T1000 (cell line): Measurements from ENCODE around the gene HEPHL1.
A peak's percentile ranks its signal among the peaks of the same experiment; 100 is the strongest.

Experiments used
- DNase-seq: peaks from one replicate; lab custom pipeline; 2025; ENCODE audit warnings: mixed read lengths; lab: John Stamatoyannopoulos, UW

HEPHL1 gene

DNA sequence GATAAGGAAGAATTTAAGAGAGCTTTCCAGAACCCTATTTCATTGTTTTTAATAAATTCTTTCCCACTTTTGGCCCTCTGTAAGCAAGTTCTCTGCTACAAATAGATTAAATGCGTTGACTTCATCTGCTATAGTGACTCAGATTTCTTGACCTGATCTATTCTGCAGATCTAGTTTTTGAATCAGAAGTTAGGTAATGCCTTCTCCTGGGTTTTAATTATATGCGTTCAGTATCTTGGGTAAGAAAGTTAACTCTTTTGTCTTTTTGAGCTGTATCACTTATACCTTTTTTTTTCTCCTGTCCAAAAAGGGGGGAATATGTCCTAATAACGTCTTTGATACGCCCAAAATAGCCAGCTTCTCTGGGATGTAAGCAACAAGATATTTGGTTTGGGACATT, 2.4 kb upstream of the HEPHL1 start:
- no peak for DNase-seq

GRCh38 chr11:94023856-94024255, 2.7 kb downstream of the HEPHL1 start:
- no peak for DNase-seq

- DNase-seq = no peak
Measured at GRCh38 chr11:94024547-94024946, 3.4 kb downstream of the HEPHL1 start.

GRCh38 chr11:94025690-94026394, 4.7 kb downstream of the HEPHL1 start:
- no peak for DNase-seq

DNA sequence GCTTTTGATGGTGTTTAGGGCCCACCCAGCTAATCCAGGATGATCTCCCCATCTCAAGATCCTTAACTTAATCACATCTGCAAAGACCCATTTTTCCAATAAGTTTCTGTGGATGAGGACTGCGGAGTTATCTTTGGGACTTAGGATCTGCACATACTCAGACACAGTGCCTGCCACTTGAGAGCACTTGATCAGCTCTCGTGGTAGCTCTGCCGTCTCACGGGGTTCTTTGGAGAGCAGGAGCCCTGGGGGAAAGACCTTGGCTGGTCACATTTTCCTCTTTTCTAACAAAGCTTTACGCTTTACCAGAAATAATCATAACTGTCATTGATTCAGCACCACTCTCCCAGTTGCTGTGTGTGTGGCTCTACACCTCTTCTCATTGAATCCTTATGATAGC, 6.1 kb downstream of the HEPHL1 start:
- no peak for DNase-seq

DNA sequence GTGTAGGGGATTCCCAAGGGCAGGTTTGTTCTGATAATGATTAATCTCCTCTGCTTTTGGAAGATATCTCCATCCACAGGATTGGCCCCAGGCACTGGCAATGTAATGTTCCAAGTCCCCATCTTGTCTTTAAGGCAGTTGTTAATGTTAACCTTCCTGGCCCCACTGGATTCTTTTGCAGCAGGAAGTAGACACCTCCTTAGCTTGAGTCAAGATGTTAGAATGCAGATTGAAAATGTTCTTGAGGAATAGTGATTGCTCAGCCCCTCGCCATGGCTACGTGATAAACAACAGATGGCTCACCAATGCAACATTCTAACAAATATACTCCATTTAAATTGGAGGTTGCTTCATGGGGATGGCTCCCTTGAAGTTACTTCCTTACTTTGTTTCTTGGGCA, 7.3 kb downstream of the HEPHL1 start:
- DNase-seq = peak; percentile 21

GRCh38 chr11:94030059-94030458, 8.9 kb downstream of the HEPHL1 start:
- DNase-seq = no peak

- no peak for DNase-seq
Measured at GRCh38 chr11:94031625-94032024, 10.5 kb downstream of the HEPHL1 start.

GRCh38 chr11:94032066-94032465, 10.9 kb downstream of the HEPHL1 start:
- DNase-seq = no peak

GRCh38 chr11:94032725-94033124, 11.6 kb downstream of the HEPHL1 start:
- DNase-seq = no peak

DNA sequence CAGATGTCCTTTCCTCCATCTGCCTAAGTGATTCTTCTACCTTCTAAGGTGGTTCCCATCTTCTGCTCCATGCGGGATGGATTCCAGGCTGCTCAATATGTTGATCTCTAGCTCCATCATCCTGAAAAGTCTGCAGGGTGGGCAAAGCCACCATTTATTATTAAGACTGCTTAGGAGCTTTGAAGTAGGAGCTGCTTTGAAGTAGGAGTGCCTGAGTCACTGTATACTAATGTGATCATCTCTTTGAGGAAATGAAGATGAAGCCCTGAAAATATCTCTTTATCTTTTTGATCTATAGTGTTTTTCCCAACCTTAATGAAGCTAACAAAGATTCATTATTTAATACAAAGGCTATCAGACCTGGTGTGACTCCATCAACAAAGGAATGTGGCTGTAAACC, 13.1 kb downstream of the HEPHL1 start:
- no peak for DNase-seq

DNA sequence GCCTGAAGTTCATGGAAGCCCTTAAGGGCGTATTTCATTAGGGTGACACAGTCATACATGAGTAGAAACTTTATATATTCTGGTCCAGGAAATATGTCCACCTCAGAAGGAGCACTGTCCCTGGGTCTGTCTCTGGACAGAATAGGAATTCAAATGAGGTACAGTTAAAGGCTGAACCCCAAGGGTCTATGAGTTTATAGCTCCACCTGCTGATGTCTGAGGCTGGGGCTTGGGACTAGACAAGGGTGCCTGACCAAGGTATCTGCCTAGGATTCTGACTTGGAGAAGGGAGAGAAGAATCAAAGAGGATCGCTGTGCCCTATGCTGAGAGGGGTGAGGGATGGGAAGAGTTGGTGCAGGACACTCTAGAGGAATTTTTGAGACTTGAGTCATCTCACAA, 14.9 kb downstream of the HEPHL1 start:
- DNase-seq = no peak

DNA sequence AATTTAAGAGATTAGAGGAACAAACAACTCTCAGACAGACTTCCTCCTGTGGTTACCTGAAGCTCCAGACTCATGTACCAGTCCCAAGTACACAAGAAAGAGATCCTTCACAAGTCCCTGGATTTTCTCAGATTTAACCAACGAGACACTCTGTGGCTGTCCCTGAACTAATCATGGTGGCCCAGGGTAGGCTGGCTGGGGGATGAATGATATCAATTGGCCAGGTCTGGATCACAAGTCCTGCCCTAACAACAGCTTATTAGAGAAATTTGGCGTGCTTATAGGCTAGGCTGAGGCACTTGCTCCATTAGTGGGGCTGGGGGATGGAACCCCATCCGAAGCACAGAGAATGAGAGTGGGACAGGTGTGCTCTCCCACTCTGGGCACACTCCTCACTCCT, 22.1 kb downstream of the HEPHL1 start:
- no peak for DNase-seq

DNA sequence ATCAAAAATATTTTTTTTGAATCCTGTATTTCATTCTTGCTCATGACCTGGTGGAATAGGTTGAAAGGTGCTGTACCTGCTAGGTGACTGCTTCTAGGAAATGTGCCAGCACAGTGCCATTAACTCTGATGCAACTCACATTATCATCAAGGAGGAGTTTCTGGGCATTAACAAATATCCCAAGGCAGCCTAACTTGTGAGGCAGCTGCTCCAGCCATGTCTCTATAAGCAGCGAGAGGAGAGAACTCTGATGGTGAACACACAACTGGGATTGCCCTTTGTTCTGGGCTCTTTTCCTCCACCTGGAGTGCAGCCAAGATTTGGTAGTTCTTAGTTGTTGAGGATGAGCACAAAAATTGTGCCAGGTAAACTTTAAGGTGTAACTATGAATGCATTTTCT, 25.6 kb downstream of the HEPHL1 start:
- DNase-seq = no peak

DNA sequence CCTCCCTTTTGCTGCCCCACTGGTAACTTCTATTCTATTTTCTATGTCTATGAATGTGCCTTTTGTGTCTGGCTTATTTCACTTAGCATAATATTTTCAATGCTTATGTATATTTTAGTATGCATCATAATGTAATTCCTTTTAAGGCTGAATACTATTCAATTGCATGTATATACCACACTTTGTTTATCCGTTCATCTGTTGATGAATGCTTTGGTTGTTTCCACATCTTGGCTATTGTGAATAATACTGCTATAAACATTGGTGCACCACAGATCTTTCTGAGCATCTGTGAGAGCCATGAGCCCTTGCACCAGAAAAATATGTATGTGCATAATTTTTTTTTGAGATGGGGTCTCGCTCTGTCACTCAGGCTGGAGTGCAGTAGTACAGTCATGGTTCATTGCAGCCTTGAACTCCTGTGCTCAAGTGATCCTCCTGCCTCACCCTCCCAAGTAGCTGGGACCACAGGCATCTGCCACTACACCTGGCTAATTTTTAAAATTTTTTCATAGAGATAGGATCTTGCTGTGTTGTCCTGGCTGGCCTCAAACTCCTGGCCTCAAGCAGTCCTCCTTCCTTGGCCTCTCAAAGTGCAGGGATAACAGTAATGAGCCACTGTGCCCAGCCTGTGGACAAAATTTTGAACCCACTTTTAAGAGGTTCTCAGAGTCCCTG, 27.0 kb downstream of the HEPHL1 start:
- no peak for DNase-seq

DNA sequence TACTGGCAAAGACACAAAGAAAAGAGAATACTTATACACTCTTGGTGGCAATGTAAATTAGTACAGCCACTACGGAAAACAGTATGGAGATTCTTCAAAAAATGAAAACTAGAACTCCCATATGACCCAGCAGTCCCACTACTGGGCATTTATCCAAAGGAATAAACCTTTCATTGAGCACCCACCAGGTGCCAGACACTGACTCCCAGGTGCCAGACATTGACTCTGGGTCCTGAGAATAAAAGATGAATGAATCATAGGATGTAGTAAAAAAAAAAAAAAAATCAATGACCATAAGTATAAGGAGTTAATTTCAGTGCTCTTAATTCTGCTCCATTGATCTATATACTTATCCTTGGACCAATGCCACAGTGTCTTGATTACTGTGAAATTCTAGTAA, 28.2 kb downstream of the HEPHL1 start:
- DNase-seq = no peak

DNA sequence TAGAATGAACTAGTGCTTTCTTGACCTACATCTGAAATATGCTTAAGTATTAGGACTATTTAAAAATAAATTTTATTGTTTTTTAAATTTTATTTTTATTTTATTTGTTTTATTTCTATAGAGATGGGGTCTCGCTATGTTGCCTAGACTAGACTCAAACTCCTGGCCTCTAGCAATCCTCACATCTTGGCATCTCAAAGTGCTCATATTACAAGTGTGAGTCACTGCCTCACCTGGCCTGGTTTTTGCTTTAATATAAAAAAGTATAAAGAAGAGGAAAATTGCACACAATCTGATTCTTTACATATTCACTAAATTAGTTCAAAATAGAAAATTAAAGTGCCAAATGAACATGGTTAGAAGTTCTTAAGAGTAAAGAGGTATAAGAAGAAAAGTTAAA, 37.5 kb downstream of the HEPHL1 start:
- no peak for DNase-seq

- no peak for DNase-seq
Measured at GRCh38 chr11:94059065-94059464, 37.9 kb downstream of the HEPHL1 start.

- no peak for DNase-seq
Measured at GRCh38 chr11:94060401-94060800, 39.2 kb downstream of the HEPHL1 start.

DNA sequence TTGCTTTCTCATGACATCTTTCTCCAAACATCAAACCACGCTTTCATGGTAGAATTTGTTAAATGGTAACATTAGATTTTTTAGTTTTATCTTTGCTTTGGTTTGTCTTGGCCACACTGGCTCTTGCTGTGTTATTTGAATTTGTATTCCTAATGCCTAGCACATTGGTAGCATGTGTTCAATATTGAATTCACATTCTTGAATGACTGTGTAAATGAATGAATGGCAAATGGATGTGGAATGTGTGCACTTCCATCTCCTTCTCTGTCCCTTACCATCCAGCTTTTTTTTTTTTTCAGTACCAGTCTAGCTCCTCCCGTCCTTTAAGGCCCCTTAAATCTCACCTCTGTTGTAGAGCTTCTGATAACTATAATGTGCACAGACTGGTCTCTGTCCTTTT, 41.2 kb downstream of the HEPHL1 start:
- no peak for DNase-seq

GRCh38 chr11:94066901-94067429, 45.8 kb downstream of the HEPHL1 start:
- no peak for DNase-seq

DNA sequence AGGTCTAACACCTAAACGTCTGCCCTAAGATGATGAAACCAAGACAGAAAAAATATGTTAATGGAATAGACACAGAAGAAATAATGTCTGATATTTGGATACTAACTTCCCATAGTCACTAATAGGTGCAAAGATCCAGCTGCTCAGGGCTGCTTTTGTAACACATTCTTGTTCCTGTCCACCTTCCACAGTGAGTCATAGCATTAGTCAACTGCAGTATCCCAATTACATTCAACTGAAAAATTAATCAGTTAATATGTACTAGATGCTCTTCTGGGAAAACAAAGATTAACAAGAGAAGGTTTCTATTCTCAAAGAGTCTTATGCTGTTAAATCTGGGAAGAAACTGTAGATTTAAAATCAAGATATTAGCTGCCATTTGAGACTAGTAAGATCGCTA, 47.6 kb downstream of the HEPHL1 start:
- no peak for DNase-seq

DNA sequence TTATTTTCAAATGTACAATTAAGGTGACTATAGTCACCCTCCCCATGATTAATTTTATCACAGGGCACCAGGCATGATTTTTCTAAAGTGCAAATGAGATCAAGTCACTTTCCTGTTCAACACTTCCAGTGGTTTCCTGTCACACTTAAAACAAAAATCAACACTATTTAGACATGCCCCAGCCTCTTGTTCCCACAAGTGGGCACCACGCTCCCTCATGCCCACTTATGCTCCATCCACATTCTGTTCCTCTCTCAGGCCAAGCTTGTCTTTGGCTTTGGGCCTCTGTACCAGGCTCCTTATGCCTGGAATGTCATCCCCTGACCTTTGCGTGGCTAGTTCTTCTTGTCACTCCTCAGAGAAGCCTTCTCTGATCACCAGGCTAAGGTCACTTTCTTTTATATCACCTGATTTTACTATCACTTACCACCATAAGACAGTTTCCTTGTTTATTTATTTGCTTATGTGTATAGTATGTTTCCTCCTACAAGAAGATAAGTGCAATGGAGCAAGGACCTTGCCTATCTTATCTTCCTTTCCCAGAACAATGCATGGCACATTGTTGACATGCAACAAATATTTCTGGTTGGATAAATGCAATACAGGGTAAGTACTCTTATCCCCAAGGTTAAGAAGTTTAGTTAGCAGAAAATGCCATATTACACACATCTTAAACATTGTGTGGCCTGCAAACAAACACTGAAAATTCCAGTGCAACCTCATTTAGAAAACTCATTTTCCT, 56.6 kb downstream of the HEPHL1 start:
- DNase-seq = no peak
